Keratinocyte (primary cell): ENCODE data around the gene B4GAT1.

Source experiments
- EZH2 ChIP-seq: IDR thresholded peaks from one replicate; pipeline ENCODE4 v1.6.1; 2012; ENCODE audit warnings: inconsistent platforms, mild to moderate bottlenecking, low read length, moderate library complexity
- TF ChIP-seq, protein P1 (sequence below), 3 experiments: IDR thresholded peaks in 1 of 3; conservative IDR thresholded peaks in 1 of 3; optimal IDR thresholded peaks in 1 of 3; 2 replicates in 2 of 3; 3 replicates in 1 of 3; pipeline versions ENCODE3 to v1.5.1; 2011; ENCODE audit warnings: low read length in 3 of 3, mild to moderate bottlenecking in 3 of 3, moderate library complexity in 2 of 3, control low read depth in 1 of 3, inconsistent platforms in 1 of 3; ENCODE audit not compliant: insufficient read depth in 2 of 3; ENCODE audit errors: extremely low read depth in 1 of 3

DNA sequence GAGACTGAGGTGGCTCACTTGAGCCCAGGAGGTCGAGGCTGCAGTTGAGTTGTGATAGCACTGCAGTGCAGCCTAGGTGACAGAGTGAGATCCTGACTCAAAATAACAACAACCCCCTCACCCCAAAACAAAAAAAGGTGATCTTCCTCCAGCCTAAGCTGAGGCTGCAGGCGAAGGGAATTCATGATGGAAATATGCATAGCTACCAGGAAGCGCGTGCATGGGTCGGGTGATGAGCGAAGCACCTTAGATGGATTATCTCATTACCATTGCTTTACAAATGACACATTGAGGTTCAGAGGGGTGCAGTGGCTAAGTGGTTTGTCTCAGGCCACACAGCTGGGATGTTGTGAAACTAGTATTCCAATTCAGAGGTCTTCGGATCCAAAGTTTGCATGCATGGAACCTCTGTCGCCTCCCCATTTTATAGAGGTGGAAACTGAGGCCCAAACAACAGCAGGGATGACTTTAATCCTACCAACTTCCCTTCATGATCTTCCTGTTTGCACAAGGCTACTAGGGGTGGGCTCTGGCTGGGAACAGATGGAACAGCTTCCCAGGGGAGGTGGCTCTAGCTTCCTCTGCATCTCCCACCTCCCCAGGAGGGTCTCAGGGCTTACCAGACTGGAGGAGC, 19.5 kb upstream of the B4GAT1 start:
- TF ChIP-seq, protein P1, sequence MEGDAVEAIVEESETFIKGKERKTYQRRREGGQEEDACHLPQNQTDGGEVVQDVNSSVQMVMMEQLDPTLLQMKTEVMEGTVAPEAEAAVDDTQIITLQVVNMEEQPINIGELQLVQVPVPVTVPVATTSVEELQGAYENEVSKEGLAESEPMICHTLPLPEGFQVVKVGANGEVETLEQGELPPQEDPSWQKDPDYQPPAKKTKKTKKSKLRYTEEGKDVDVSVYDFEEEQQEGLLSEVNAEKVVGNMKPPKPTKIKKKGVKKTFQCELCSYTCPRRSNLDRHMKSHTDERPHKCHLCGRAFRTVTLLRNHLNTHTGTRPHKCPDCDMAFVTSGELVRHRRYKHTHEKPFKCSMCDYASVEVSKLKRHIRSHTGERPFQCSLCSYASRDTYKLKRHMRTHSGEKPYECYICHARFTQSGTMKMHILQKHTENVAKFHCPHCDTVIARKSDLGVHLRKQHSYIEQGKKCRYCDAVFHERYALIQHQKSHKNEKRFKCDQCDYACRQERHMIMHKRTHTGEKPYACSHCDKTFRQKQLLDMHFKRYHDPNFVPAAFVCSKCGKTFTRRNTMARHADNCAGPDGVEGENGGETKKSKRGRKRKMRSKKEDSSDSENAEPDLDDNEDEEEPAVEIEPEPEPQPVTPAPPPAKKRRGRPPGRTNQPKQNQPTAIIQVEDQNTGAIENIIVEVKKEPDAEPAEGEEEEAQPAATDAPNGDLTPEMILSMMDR (optimal IDR thresholded peaks at IDR 0.05 in 1 of 3, IDR thresholded peaks at IDR 0.05 in 1 of 3, conservative IDR thresholded peaks at IDR 0.05 in 1 of 3; ENCODE audit: extremely low read depth in 1 of 3, insufficient read depth in 2 of 3, low read length in 3 of 3), result no peak
- TF ChIP-seq EZH2, result no peak
